Body of pancreas (tissue), 4 donors: ENCODE data around the gene ACSF3.

Experiments used
- POLR2A ChIP-seq, 3 donors: fragments of 450-650 bp; IDR thresholded peaks; one replicate each; pipeline ENCODE4 v1.6.1; 2016; ENCODE audit warnings: antibody characterized with exemption in 3 of 3, mild to moderate bottlenecking in 2 of 3
- TF ChIP-seq, protein P1 (sequence below), 7 experiments: fragments of 450-650 bp in 4 of 7; fragments of 200-600 bp in 3 of 7; sonication (generic) in 3 of 7; IDR thresholded peaks; one replicate each; pipeline ENCODE4 v1.5.1; 2016 to 2019; ENCODE audit warnings: antibody characterized with exemption in 7 of 7

GRCh38 chr16:89115216-89115861, 21.7 kb downstream of the ACSF3 start:
- TF ChIP-seq, protein P1, sequence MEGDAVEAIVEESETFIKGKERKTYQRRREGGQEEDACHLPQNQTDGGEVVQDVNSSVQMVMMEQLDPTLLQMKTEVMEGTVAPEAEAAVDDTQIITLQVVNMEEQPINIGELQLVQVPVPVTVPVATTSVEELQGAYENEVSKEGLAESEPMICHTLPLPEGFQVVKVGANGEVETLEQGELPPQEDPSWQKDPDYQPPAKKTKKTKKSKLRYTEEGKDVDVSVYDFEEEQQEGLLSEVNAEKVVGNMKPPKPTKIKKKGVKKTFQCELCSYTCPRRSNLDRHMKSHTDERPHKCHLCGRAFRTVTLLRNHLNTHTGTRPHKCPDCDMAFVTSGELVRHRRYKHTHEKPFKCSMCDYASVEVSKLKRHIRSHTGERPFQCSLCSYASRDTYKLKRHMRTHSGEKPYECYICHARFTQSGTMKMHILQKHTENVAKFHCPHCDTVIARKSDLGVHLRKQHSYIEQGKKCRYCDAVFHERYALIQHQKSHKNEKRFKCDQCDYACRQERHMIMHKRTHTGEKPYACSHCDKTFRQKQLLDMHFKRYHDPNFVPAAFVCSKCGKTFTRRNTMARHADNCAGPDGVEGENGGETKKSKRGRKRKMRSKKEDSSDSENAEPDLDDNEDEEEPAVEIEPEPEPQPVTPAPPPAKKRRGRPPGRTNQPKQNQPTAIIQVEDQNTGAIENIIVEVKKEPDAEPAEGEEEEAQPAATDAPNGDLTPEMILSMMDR (IDR thresholded peaks at IDR 0.05): no peak
- no peak for TF ChIP-seq POLR2A (IDR thresholded peaks at IDR 0.05)
